Chondrocyte (in vitro differentiated cells): ENCODE measurements around the gene B3GAT3. TPM values are rescaled to one million over a fixed set of nuclear protein-coding genes. Genes with fewer than 3 reads are reported as not detected.
"Not testable (repeated sequence)": the region's sequence is repeated elsewhere in the genome, so short reads cannot be mapped to it uniquely, and the experiment has no call there.

Experiments used
- DNase-seq: peaks from one replicate; pipeline ENCODE4 v3.0.0; 2021; ENCODE audit warnings: mixed read lengths, low spot score
- H3K27ac Mint-ChIP-seq: one replicate; pipeline ENCODE4 v1.8.0; 2021; ENCODE audit warnings: mild to moderate bottlenecking, moderate library complexity, mixed read lengths; ENCODE audit not compliant: unreplicated experiment
- H3K27me3 Mint-ChIP-seq: 2 replicates; pipeline ENCODE4 v1.8.0; 2021; ENCODE audit warnings: low read depth, mixed read lengths
- H3K36me3 Mint-ChIP-seq: 2 replicates; pipeline ENCODE4 v1.8.0; 2021; ENCODE audit warnings: low read depth, mixed read lengths
- H3K4me1 Mint-ChIP-seq: 2 replicates; pipeline ENCODE4 v1.8.0; 2021; ENCODE audit warnings: low read depth, mild to moderate bottlenecking, mixed read lengths
- H3K4me3 Mint-ChIP-seq: one replicate; pipeline ENCODE4 v1.8.0; 2021; ENCODE audit warnings: mild to moderate bottlenecking, moderate library complexity, mixed read lengths; ENCODE audit not compliant: unreplicated experiment
- H3K9me3 Mint-ChIP-seq: 2 replicates; pipeline ENCODE4 v1.8.0; 2021; ENCODE audit warnings: low read depth, mixed read lengths
- total RNA-seq: library from RNA; stranded (reverse); gene quantifications from 3 replicates; pipeline ENCODE4 v1.2.1, GENCODE V29; 2021
- TF ChIP-seq, protein P1 (sequence below): fragments of 200-600 bp; sonication (generic); IDR thresholded peaks from 2 replicates; pipeline ENCODE4 v1.5.0; 2021; ENCODE audit warnings: antibody characterized with exemption, mild to moderate bottlenecking, moderate library complexity

B3GAT3 gene
- total RNA-seq, 1 donor from 2014 or later: 37.7 TPM

DNA sequence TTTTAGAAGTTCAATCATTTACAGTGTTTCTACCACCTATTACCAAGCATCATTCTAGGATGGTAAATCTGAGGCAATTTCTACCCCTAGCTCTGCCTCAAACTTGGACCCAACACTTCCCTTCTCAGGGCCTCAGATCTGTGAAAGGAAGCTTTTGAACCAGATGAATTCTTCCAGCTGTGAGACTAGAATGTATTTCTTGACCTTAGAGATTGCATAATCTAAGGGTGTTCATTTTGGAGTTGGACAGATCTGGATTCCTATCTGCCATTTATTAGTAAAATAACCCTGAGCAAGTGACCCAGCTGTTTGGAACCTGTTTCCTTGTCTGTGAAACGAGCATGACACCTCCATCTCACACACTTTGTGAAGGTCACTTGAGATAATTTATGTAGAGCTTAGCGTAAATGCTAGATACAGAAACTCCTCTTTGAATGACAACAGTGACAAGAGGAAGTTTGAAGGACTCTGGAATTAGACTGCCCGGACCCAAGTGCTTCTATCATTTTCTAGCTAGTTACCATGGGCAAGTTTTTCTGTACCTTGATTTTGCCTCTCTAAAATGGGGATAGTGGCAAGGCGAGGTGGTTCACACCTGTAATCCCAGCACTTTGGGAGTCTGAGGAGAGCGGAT is 35.1 kb upstream of the B3GAT3 start:
- TF ChIP-seq, protein P1, sequence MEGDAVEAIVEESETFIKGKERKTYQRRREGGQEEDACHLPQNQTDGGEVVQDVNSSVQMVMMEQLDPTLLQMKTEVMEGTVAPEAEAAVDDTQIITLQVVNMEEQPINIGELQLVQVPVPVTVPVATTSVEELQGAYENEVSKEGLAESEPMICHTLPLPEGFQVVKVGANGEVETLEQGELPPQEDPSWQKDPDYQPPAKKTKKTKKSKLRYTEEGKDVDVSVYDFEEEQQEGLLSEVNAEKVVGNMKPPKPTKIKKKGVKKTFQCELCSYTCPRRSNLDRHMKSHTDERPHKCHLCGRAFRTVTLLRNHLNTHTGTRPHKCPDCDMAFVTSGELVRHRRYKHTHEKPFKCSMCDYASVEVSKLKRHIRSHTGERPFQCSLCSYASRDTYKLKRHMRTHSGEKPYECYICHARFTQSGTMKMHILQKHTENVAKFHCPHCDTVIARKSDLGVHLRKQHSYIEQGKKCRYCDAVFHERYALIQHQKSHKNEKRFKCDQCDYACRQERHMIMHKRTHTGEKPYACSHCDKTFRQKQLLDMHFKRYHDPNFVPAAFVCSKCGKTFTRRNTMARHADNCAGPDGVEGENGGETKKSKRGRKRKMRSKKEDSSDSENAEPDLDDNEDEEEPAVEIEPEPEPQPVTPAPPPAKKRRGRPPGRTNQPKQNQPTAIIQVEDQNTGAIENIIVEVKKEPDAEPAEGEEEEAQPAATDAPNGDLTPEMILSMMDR: no peak
- DNase-seq: no peak
- Mint-ChIP-seq H3K4me1 (peaks cover 12% of the 10 kb centered on the region), H3K27ac (no peak overlapping the region), H3K36me3 (no peaks in the 10 kb centered on the region), H3K9me3 (no peaks in the 10 kb centered on the region), H3K4me3 (no peak overlapping the region), H3K27me3 (no peaks in the 10 kb centered on the region)

DNA sequence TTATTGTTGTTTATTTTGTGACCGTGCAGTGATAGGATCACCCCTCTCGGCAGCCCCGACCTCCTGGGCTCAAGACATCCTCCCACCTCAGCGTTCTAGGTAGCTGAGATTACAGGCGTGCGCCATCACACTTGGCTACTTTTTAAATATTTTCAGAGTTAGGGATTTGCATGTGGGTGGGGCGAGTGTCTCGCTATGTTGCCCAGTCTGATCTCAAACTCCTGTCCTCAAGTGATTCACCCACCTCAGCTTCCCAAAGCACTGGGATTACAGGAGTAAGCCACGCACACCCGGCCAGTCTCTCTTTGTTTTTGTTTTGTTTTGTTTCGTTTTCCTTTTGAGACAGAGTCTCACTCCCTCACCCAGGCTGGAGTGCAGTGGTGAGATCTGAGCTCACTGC is 32.5 kb upstream of the B3GAT3 start:
- H3K27me3 Mint-ChIP-seq: no peaks in the 10 kb centered on the region
- TF ChIP-seq, protein P1: no peak
- peaks cover 3% of the 10 kb centered on the region for H3K36me3 Mint-ChIP-seq
- peak overlapping the region; percentile 22 for H3K27ac Mint-ChIP-seq
- peaks cover 16% of the 10 kb centered on the region for H3K4me1 Mint-ChIP-seq
- no peak overlapping the region for H3K4me3 Mint-ChIP-seq
- no peak for DNase-seq
- H3K9me3 Mint-ChIP-seq: no peaks in the 10 kb centered on the region

DNA sequence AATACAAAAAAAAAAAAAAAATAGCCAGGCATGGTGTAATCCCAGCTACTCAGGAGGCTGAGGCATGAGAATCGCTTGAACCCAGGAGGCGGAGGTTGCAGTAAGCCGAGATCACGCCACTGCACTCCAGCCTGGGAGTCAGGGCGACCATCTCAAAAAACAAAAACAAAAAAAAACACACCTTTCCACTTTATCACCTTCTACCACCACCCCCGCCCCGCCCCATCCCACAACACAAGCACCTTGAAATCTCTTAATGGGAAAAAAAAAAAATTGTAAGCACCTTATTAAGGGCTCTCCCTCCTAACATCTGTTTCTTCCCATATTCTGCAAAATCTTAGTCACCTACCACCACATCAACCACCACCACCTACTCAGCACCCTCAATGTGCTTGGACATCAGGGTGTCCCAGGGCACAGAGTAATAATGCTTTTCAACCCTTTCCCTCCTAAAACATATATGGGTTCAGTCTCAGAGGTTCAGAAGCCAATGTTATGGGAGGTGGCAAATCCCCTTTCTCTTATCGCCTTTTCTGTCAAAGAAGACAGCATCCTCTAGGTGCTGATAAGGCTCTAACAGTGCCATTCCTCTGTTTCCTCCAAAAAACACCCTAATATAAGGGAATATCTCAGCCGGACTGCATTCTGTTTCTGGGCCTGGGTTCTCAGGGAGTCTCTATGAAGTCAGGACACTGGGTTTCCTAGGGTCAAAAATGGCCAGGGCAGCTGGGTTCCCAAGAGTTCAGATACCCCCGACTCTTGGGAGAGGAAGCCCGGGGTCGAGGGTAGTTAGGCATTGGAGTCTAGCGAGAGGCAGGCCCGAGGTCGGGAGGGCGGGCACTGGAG is 30.6 kb upstream of the B3GAT3 start:
- H3K27ac Mint-ChIP-seq: peak overlapping the region; percentile 92

DNA sequence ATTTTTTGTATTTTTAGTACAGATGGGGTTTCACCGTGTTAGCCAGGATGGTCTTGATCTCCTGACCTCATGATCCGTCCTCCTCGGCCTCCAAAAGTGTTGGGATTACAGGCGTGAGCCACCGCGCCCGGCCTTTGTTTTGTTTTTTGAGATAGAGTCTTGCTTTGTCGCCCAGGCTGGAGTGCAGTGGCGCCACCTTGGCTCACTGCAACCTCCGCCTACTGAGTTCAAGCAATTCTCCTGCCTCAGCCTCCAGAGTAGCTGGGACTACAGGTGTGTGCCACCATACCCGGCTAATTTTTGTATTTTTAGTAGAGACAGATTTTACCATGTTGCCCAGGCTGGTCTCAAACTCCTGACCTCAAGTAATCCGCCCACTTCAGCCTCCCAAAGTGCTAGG is 28.5 kb upstream of the B3GAT3 start:
- not testable (repeated sequence) for H3K9me3 Mint-ChIP-seq, H3K27ac Mint-ChIP-seq, H3K4me3 Mint-ChIP-seq, DNase-seq, H3K27me3 Mint-ChIP-seq, H3K36me3 Mint-ChIP-seq
- H3K4me1 Mint-ChIP-seq: peaks cover 26% of the 10 kb centered on the region

More for the DNA sequence above, 30.6 kb upstream of the B3GAT3 start:
- Mint-ChIP-seq H3K27me3 (no peaks in the 10 kb centered on the region), H3K36me3 (peaks cover 3% of the 10 kb centered on the region), H3K4me1 (peaks cover 16% of the 10 kb centered on the region), H3K9me3 (no peaks in the 10 kb centered on the region), H3K4me3 (peak overlapping the region; percentile 87)
- TF ChIP-seq, protein P1: no peak
- DNase-seq: no peak

DNA sequence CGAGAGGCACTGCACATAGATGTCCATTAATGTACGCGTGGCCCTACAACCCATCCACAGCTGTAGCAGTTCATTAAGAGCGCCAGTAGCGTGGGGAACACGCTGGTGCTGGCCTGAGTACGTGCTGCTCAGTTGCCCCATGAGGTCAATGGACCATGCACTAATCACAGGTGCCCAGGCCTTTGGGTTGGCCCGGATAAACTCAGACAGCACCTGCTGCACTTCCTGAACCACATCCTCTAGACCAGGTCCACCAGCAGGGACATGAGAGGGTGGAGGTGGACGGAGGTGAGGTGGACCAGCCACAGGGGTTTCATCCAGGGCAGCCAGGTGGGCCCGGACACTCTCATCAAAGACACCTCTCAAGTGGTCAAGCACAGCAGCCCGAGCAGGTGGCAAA is 27.7 kb upstream of the B3GAT3 start:
- peaks cover 5% of the 10 kb centered on the region for H3K36me3 Mint-ChIP-seq
- H3K27ac Mint-ChIP-seq: no peak overlapping the region
- DNase-seq: no peak
- TF ChIP-seq, protein P1: no peak
- H3K4me1 Mint-ChIP-seq: peaks cover 32% of the 10 kb centered on the region
- no peaks in the 10 kb centered on the region for H3K9me3 Mint-ChIP-seq
- no peak overlapping the region for H3K4me3 Mint-ChIP-seq
- H3K27me3 Mint-ChIP-seq: no peaks in the 10 kb centered on the region
